ENCODE measurements around the gene NRL.
A peak's percentile ranks its signal among the peaks of the same experiment; 100 is the strongest.

Gene NRL

DNA sequence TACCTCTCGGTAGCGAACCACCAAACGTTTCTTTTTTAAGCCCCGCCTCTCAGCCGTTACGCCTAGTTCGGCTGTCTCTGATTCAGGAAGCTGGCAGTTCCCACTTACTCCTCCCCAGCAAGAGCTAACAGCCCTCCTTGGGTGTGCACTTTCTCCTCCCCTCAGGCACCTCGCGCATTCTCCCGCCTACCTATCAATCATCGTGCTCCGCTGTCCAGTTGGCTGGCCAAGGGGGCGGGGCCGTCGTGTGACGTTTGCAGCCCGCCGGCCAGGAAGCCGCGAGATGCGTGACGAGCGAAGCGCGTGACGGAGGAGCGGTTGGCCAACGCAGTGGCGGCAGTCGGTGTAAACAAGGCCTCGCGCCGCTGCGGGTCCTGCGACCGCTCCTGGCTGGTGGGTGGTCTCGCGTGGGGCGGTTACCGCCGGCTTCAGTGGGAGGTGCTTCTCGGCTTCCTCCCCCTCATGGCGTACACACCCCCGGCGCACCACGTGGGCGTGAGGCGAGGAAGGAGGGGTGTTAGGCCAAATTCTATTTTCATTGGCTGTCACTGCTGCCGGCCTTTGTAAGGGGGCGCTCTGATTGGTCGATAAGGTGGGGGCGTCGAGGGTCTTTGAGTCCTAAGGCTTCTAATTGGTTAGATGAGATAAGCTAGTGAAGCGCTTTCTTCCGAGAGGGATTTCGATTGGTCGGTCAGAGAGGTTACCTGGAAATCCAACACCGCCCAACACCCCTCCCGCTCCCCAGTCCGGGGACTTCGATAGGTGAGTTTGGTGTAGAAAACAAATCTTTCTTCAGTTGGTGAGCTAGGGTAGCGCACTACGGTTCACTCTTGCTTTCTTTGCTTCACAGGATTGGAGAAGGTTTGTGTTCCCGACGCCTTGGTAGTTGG lies at the start of gene NRL, which contains the start of gene DCAF11:
Gene NRL, minus strand, starts transcription at position 418 of the 890 bp plus-strand sequence. CDS start 32,101 bp downstream, outside the sequence.
Gene DCAF11, plus strand, starts transcription at position 246 of the 890 bp plus-strand sequence. CDS start 818 bp downstream, outside the sequence.
- H3K27ac ChIP-seq, result peak within 1 kb of the TSS; percentile 97
- H3K9me3 ChIP-seq (ENCODE audit: severe bottlenecking), result no peaks in the 10 kb centered on the region
- H3K36me3 ChIP-seq, result peaks cover 35% of the 10 kb centered on the region
- peak; percentile 99 for DNase-seq
- no peaks in the 10 kb centered on the region for H3K27me3 ChIP-seq (ENCODE audit: insufficient read depth, low read depth, severe bottlenecking)
- no peak for TF ChIP-seq CTCF (IDR thresholded peaks at IDR 0.05; ENCODE audit: low read depth, low read length)
- H3K4me3 ChIP-seq (ENCODE audit: low read depth, low read length), result peak within 1 kb of the TSS; percentile 72

- H3K9me3 ChIP-seq (ENCODE audit: severe bottlenecking), result no peaks in the 10 kb centered on the region
- no peak overlapping the region for H3K4me3 ChIP-seq (ENCODE audit: low read depth, low read length)
- H3K36me3 ChIP-seq, result peaks cover 58% of the 10 kb centered on the region
- no peak for DNase-seq
- no peak for TF ChIP-seq CTCF (IDR thresholded peaks at IDR 0.05; ENCODE audit: low read depth, low read length)
- H3K27ac ChIP-seq, result no peak overlapping the region
- H3K27me3 ChIP-seq (ENCODE audit: insufficient read depth, low read depth, severe bottlenecking), result no peaks in the 10 kb centered on the region
These were observed 47.3 kb upstream of the NRL start for GRCh38 chr14:24162093-24162492.

GRCh38 chr14:24160850-24161804 lies 46.4 kb upstream of the NRL start, which contains the start of gene IRF9:
Gene IRF9, plus strand, starts transcription at chr14:24161265. Its CDS starts 880 bp downstream, at chr14:24162145.
- H3K36me3 ChIP-seq, result peaks cover 66% of the 10 kb centered on the region

DNA sequence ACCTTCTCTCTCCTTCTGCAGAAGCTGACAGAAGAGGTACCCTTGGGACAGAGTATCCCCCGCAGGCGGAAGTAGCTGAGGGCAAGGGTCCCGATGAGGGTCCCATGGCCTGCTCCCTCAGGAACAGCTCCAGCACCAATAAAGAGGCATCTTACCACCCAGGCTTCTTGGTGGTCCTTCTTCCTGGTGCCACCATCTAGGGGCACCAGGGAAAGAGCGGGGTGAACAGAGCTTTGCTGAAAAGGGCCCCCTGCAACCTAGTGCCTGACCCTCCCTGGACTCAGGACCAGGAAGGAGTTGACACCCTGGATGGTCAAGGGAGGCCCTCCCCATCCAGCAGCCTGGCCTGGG lies 45.7 kb upstream of the NRL start:
- Histone ChIP-seq H3K4me3 (ENCODE audit: low read depth, low read length) (no peak overlapping the region), H3K36me3 (peaks cover 68% of the 10 kb centered on the region), H3K9me3 (ENCODE audit: severe bottlenecking) (no peaks in the 10 kb centered on the region), H3K27ac (peak overlapping the region; percentile 20; the same call in 1 of the 2 replicates), H3K27me3 (ENCODE audit: insufficient read depth, low read depth, severe bottlenecking) (no peaks in the 10 kb centered on the region)
- TF ChIP-seq CTCF (IDR thresholded peaks at IDR 0.05; ENCODE audit: low read depth, low read length), result no peak
- DNase-seq, result no peak

More at GRCh38 chr14:24160850-24161804, 46.4 kb upstream of the NRL start, which contains the start of gene IRF9:
- H3K27me3 ChIP-seq (ENCODE audit: insufficient read depth, low read depth, severe bottlenecking), result no peaks in the 10 kb centered on the region
- H3K27ac ChIP-seq, result peak within 1 kb of the TSS; percentile 44
- peak; percentile 97 for DNase-seq
- no peaks in the 10 kb centered on the region for H3K9me3 ChIP-seq (ENCODE audit: severe bottlenecking)
- peak within 1 kb of the TSS; percentile 3; the same call in 1 of the 2 replicates for H3K4me3 ChIP-seq (ENCODE audit: low read depth, low read length)
- peak; percentile 91 for TF ChIP-seq CTCF (IDR thresholded peaks at IDR 0.05; ENCODE audit: low read depth, low read length)

GRCh38 chr14:24159777-24160498 lies 45.2 kb upstream of the NRL start:
- H3K27me3 ChIP-seq (ENCODE audit: insufficient read depth, low read depth, severe bottlenecking), result no peaks in the 10 kb centered on the region
- H3K9me3 ChIP-seq (ENCODE audit: severe bottlenecking), result no peaks in the 10 kb centered on the region
- H3K4me3 ChIP-seq (ENCODE audit: low read depth, low read length), result no peak overlapping the region
- H3K36me3 ChIP-seq, result peaks cover 68% of the 10 kb centered on the region
- no peak overlapping the region; the same call in 1 of the 2 replicates for H3K27ac ChIP-seq
- no peak for DNase-seq
- TF ChIP-seq CTCF (IDR thresholded peaks at IDR 0.05; ENCODE audit: low read depth, low read length), result no peak

Measured in WERI-Rb-1 (cell line).